Ascending aorta (tissue), 2 donors: ENCODE data around the gene CD3G. TPM values are rescaled to one million over a fixed set of nuclear protein-coding genes. Genes with fewer than 3 reads are reported as not detected.
"Not testable (repeated sequence)": the region's sequence is repeated elsewhere in the genome, so short reads cannot be mapped to it uniquely, and the experiment has no call there.

Experiments used
- DNase-seq, 2 donors: peaks; one replicate each; pipeline ENCODE4 v3.0.0-alpha.2; 2019; ENCODE audit warnings: low spot score in 2 of 2
- H3K27ac ChIP-seq, 2 donors: fragments of 200-600 bp; sonication (generic); one replicate each; pipeline ENCODE4 v1.5.1; 2016 to 2017; ENCODE audit warnings: mild to moderate bottlenecking in 1 of 2
- H3K27me3 ChIP-seq: fragments of 200-600 bp; sonication (generic); one replicate; pipeline ENCODE4 v1.5.1; 2017
- H3K36me3 ChIP-seq, 2 donors: fragments of 200-600 bp; sonication (generic); one replicate each; pipeline ENCODE4 v1.5.1; 2016
- H3K4me1 ChIP-seq, 2 donors: fragments of 200-600 bp; sonication (generic); one replicate each; pipeline ENCODE4 v1.5.1; 2016 to 2017; ENCODE audit warnings: mild to moderate bottlenecking in 1 of 2
- H3K4me3 ChIP-seq, 2 donors: fragments of 200-600 bp; sonication (generic); one replicate each; pipeline ENCODE4 v1.5.1; 2016 to 2017; ENCODE audit warnings: mild to moderate bottlenecking in 1 of 2
- H3K9me3 ChIP-seq, 2 donors: fragments of 200-600 bp; sonication (generic); one replicate each; pipeline ENCODE4 v1.5.1; 2016
- intact Hi-C: fragments of 100-400 bp; cut with DNase I; formaldehyde crosslinking; loops from one replicate; pipeline ENCODE4 v1.15.1; 2023
- total RNA-seq: library from RNA; depleted of rRNA; stranded (reverse); fragments of >200 nt; gene quantifications from one replicate; pipeline ENCODE4 v1.1.0, GENCODE V29; 2016
- TF ChIP-seq, protein P1 (sequence below), 3 experiments: fragments of 200-600 bp in 2 of 3; fragments of 450-650 bp in 1 of 3; sonication (generic) in 2 of 3; IDR thresholded peaks; one replicate each; pipeline ENCODE4 v1.5.1; 2016 to 2019; ENCODE audit warnings: antibody characterized with exemption in 3 of 3, mild to moderate bottlenecking in 1 of 3, moderate library complexity in 1 of 3

The CD3G gene
- total RNA-seq, 1 donor from 2014 or later, result not detected

DNA sequence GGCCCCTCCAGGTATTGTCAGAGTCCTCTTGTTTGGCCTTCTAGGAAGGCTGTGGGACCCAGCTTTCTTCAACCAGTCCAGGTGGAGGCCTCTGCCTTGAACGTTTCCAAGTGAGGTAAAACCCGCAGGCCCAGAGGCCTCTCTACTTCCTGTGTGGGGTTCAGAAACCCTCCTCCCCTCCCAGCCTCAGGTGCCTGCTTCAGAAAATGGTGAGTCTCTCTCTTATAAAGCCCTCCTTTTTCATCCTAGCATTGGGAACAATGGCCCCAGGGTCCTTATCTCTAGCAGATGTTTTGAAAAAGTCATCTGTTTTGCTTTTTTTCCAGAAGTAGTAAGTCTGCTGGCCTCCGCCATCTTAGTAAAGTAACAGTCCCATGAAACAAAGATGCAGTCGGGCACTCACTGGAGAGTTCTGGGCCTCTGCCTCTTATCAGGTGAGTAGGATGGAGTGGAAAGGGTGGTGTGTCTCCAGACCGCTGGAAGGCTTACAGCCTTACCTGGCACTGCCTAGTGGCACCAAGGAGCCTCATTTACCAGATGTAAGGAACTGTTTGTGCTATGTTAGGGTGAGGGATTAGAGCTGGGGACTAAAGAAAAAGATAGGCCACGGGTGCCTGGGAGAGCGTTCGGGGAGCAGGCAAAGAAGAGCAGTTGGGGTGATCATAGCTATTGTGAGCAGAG is 39.4 kb upstream of the CD3G start, which contains the start of gene CD3E:
Gene CD3E, plus strand, starts transcription at position 163 of the 681 bp plus-strand sequence. Its CDS starts 223 bp downstream, at position 386.
- no peaks in the 10 kb centered on the region for H3K9me3 ChIP-seq
- DNase-seq, result no peak
- H3K4me3 ChIP-seq, result peak within 1 kb of the TSS in 1 of 2 donors; percentile 19
- H3K4me1 ChIP-seq, result no peaks in the 10 kb centered on the region
- H3K27me3 ChIP-seq, result no peaks in the 10 kb centered on the region
- H3K27ac ChIP-seq, result no peak within 1 kb of the TSS
- TF ChIP-seq, protein P1, sequence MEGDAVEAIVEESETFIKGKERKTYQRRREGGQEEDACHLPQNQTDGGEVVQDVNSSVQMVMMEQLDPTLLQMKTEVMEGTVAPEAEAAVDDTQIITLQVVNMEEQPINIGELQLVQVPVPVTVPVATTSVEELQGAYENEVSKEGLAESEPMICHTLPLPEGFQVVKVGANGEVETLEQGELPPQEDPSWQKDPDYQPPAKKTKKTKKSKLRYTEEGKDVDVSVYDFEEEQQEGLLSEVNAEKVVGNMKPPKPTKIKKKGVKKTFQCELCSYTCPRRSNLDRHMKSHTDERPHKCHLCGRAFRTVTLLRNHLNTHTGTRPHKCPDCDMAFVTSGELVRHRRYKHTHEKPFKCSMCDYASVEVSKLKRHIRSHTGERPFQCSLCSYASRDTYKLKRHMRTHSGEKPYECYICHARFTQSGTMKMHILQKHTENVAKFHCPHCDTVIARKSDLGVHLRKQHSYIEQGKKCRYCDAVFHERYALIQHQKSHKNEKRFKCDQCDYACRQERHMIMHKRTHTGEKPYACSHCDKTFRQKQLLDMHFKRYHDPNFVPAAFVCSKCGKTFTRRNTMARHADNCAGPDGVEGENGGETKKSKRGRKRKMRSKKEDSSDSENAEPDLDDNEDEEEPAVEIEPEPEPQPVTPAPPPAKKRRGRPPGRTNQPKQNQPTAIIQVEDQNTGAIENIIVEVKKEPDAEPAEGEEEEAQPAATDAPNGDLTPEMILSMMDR (IDR thresholded peaks at IDR 0.05), result no peak
- intact Hi-C loops, result no loop called here
- H3K36me3 ChIP-seq, result no peaks in the 10 kb centered on the region

DNA sequence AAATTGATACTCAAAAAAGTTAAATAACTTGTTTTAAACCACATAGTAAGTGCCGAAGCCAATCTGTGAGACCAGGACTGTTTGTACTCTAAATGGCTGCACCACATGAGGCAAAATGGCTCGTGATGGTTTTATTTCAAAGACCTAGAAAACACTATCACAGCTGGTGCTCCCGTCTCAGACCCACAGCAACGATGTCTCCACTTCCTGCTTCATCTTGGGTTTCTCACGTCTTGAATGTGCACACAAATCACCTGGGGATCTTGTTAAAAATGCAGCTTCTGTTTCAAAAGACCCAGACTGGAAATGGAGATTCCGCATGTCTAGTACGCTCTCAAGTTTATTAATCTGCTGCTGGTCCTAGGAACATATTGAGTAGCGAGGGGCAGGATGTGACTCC is 38.4 kb upstream of the CD3G start:
- no peak overlapping the region for H3K27ac ChIP-seq
- DNase-seq, result no peak
- H3K9me3 ChIP-seq, result no peaks in the 10 kb centered on the region
- H3K36me3 ChIP-seq, result no peaks in the 10 kb centered on the region
- intact Hi-C loops, result no loop called here
- H3K4me3 ChIP-seq, result no peak overlapping the region
- TF ChIP-seq, protein P1 (IDR thresholded peaks at IDR 0.05), result no peak
- H3K4me1 ChIP-seq, result no peaks in the 10 kb centered on the region
- H3K27me3 ChIP-seq, result no peaks in the 10 kb centered on the region

DNA sequence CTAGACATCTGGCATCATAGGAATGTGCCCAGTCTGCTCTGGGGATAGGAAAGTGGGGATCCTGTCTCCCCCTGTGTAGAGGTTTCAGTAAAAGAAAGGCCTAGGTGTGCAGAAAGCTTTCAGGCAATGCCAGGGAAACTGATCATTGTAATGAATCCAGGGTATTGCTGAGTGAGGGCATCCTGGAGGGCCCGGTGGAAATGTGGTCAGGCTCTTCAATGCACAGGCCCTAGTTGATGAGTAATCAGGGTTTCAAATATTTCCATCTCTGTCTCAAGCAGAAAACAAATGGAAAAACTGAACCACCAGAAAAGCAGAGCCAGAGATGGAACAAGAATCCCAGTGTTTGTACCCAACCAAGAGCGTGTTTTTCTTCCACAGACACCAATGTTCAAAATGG is 37.6 kb upstream of the CD3G start:
- Histone ChIP-seq H3K36me3 (no peaks in the 10 kb centered on the region), H3K27me3 (no peaks in the 10 kb centered on the region), H3K4me3 (no peak overlapping the region), H3K4me1 (no peaks in the 10 kb centered on the region), H3K9me3 (no peaks in the 10 kb centered on the region), H3K27ac (no peak overlapping the region)
- no peak for DNase-seq
- intact Hi-C loops, result no loop called here
- TF ChIP-seq, protein P1 (IDR thresholded peaks at IDR 0.05), result no peak

DNA sequence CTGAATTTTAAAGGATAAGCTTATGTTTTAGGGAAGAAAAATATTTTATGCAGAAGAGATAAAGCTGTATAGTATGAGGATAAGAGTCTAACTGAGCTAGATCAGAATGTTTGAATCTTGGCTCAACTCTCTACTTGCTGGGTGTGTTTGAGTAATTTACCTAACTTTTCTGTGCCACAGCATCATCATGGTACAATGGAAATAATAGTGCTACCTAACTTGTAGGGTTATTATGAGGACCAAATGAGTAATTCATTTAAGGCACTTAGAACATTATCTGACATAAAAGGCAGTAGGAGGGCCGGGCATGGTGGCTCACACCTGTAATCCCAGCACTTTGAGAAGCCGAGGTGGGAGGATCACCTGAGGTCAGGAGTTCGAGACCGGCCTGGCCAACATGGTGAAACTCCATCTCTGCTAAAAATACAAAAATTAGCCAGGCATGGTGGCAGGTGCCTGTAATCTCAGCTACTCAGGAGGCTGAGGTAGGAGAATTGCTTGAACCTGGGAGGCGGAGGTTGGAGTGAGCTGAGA is 35.1 kb upstream of the CD3G start:
- intact Hi-C loops, result not testable (repeated sequence)

DNA sequence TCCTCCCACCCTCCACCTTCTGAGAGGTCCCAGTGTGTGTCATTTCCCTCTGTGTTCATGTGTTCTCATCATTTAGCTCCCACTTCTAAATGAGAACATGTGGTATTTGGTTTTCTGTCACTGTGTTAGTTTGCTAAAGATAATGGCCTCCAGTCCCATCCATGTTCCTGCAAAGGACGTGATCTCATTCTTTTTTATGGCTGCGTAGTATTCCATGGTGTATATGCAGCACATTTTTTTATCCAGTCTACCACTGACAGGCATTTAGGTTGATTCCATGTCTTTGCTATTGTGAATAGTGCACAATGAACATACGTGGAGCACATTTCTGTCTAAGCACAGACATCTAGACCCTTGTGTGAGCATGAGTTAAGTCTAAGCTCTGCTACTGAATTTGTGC is 33.9 kb upstream of the CD3G start:
- no peak overlapping the region for H3K4me3 ChIP-seq
- no peaks in the 10 kb centered on the region for H3K9me3 ChIP-seq
- TF ChIP-seq, protein P1 (IDR thresholded peaks at IDR 0.05), result no peak
- intact Hi-C loops, result no loop called here
- DNase-seq, result no peak
- no peaks in the 10 kb centered on the region for H3K36me3 ChIP-seq
- H3K4me1 ChIP-seq, result no peaks in the 10 kb centered on the region
- H3K27ac ChIP-seq, result no peak overlapping the region
- H3K27me3 ChIP-seq, result no peaks in the 10 kb centered on the region

More for the DNA sequence above, 35.1 kb upstream of the CD3G start:
- H3K27ac ChIP-seq, H3K27me3 ChIP-seq, H3K36me3 ChIP-seq, DNase-seq, H3K4me3 ChIP-seq, H3K9me3 ChIP-seq, H3K4me1 ChIP-seq: not testable (repeated sequence)

DNA sequence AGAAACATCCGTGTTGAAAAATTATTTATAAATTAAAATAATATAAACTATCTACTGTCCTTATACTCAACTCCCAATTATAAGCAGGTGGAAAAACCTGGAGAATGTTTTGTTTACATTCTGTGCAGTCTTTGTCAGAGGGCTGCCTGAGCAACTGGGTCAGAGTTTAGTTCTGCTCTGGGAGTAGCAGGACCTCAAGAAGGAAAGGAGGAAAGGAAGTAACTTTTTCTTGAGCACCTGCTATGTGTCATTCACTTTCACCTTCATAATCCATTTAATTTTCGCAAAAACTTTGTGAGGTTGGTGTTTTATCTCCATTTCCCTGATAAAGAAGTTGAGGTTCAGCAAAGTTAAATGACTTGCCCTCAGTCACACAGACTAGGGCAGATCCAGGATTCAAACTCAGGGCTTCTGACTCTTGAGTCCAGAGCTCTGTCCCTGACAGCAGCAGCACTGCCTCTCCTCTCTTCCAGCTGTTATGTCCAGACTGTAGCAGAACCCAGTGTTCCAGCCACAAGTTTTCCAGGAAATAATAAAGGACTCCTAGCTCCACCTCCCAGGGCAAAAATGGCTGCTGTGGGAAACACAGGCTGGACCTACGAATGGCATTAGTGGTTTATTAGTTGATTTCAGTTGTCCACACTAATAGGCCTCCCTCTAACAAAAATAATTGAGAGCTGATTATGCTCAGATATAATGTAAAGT is 33.2 kb upstream of the CD3G start:
- Histone ChIP-seq H3K4me3 (no peak overlapping the region), H3K9me3 (no peaks in the 10 kb centered on the region), H3K27ac (no peak overlapping the region), H3K4me1 (no peaks in the 10 kb centered on the region), H3K36me3 (no peaks in the 10 kb centered on the region), H3K27me3 (no peaks in the 10 kb centered on the region)
- intact Hi-C loops, result no loop called here
- TF ChIP-seq, protein P1 (IDR thresholded peaks at IDR 0.05), result no peak
- DNase-seq, result no peak
